DOHH2 (cell line): ENCODE measurements around the gene TNFSF9.

Source experiments
- H3F3A ChIP-seq: fragments of 200-600 bp; sonication (generic), shearing (Covaris generic); 2 replicates; pipeline ENCODE4 v1.6.0; 2016; ENCODE audit warnings: antibody characterized with exemption, mild to moderate bottlenecking; ENCODE audit not compliant: control insufficient read depth, insufficient read depth
- H3K27ac ChIP-seq: fragments of 200-600 bp; sonication (generic); 2 replicates; pipeline ENCODE4 v1.5.1; 2014; ENCODE audit warnings: low read depth, mild to moderate bottlenecking, low read length, moderate library complexity
- H3K27me3 ChIP-seq: fragments of 200-600 bp; sonication (generic); 2 replicates; pipeline ENCODE4 v1.6.1; 2014; ENCODE audit warnings: mild to moderate bottlenecking, low read length, mixed read lengths; ENCODE audit not compliant: control insufficient read depth
- H3K36me3 ChIP-seq: fragments of 200-600 bp; sonication (generic); 2 replicates; pipeline ENCODE4 v1.6.1; 2014; ENCODE audit warnings: mild to moderate bottlenecking, low read length, moderate library complexity, mixed read lengths; ENCODE audit not compliant: control insufficient read depth
- H3K4me1 ChIP-seq: fragments of 200-600 bp; sonication (generic); 2 replicates; pipeline ENCODE4 v1.6.1; 2014; ENCODE audit warnings: mild to moderate bottlenecking, low read length, mixed read lengths; ENCODE audit not compliant: control insufficient read depth
- H3K4me2 ChIP-seq: fragments of 200-600 bp; sonication (generic); 2 replicates; pipeline ENCODE4 v1.6.0; 2014; ENCODE audit warnings: mild to moderate bottlenecking, low read length, moderate library complexity
- H3K4me3 ChIP-seq: fragments of 200-600 bp; sonication (generic); 2 replicates; pipeline ENCODE4 v1.5.1; 2014; ENCODE audit warnings: mild to moderate bottlenecking, low read length, mixed read lengths
- H3K79me2 ChIP-seq: fragments of 200-600 bp; sonication (generic); 2 replicates; pipeline ENCODE4 v1.6.1; 2014; ENCODE audit warnings: mild to moderate bottlenecking, low read length, mixed read lengths; ENCODE audit not compliant: control insufficient read depth
- H3K9me2 ChIP-seq: fragments of 200-600 bp; sonication (generic); replicated peaks from 2 replicates; pipeline ENCODE4 v1.6.1; 2014; ENCODE audit warnings: mild to moderate bottlenecking, low read length, mixed read lengths; ENCODE audit not compliant: control insufficient read depth
- H3K9me3 ChIP-seq: fragments of 200-600 bp; sonication (generic); 2 replicates; pipeline ENCODE4 v1.6.1; 2014; ENCODE audit warnings: antibody characterized with exemption, low read length, mixed read lengths; ENCODE audit not compliant: control insufficient read depth, insufficient read depth
- H4K20me1 ChIP-seq: fragments of 200-600 bp; sonication (generic); 2 replicates; pipeline ENCODE4 v1.6.0; 2014; ENCODE audit warnings: low read depth, mild to moderate bottlenecking, antibody characterized with exemption, low read length, moderate library complexity; ENCODE audit not compliant: control insufficient read depth, insufficient read depth
- CTCF ChIP-seq: fragments of 200-600 bp; sonication (generic); IDR thresholded peaks from one replicate; pipeline ENCODE4 v1.5.1; 2014; ENCODE audit warnings: antibody characterized with exemption, mild to moderate bottlenecking, low read depth, low read length; ENCODE audit not compliant: poor library complexity, severe bottlenecking
- EZH2phosphoT487 ChIP-seq: fragments of 200-600 bp; sonication (generic); IDR thresholded peaks from 2 replicates; pipeline ENCODE4 v1.6.1; 2017; ENCODE audit warnings: borderline replicate concordance, mild to moderate bottlenecking, antibody characterized with exemption, low read length, moderate library complexity, mixed read lengths

Gene TNFSF9

GRCh38 chr19:6514926-6515544 is 15.8 kb upstream of the TNFSF9 start:
- H3K4me1 ChIP-seq = peaks cover 32% of the 10 kb centered on the region
- no peak overlapping the region for H3K27ac ChIP-seq
- H3K9me2 ChIP-seq = no peaks in the 10 kb centered on the region
- H3K36me3 ChIP-seq = no peaks in the 10 kb centered on the region
- H3K9me3 ChIP-seq = no peaks in the 10 kb centered on the region
- no peak overlapping the region for H3K4me3 ChIP-seq
- H3K27me3 ChIP-seq = no peaks in the 10 kb centered on the region
- H4K20me1 ChIP-seq = no peaks in the 10 kb centered on the region
- TF ChIP-seq CTCF (no peak), EZH2phosphoT487 (no peak)
- H3F3A ChIP-seq = peaks cover 12% of the 10 kb centered on the region
- no peak overlapping the region for H3K4me2 ChIP-seq
- H3K79me2 ChIP-seq = no peaks in the 10 kb centered on the region

GRCh38 chr19:6516018-6516658 is 14.7 kb upstream of the TNFSF9 start:
- Histone ChIP-seq H3F3A (peaks cover 17% of the 10 kb centered on the region), H3K9me3 (no peaks in the 10 kb centered on the region), H4K20me1 (no peaks in the 10 kb centered on the region), H3K27ac (peak overlapping the region; percentile 34), H3K36me3 (no peaks in the 10 kb centered on the region), H3K27me3 (no peaks in the 10 kb centered on the region), H3K79me2 (no peaks in the 10 kb centered on the region), H3K4me3 (peak overlapping the region; percentile 78), H3K9me2 (no peaks in the 10 kb centered on the region), H3K4me2 (peak overlapping the region; percentile 91), H3K4me1 (peaks cover 43% of the 10 kb centered on the region)
- TF ChIP-seq CTCF = no peak
- TF ChIP-seq EZH2phosphoT487 = no peak

- Histone ChIP-seq H3K36me3 (no peaks in the 10 kb centered on the region), H3K9me3 (no peaks in the 10 kb centered on the region), H3K4me1 (peaks cover 49% of the 10 kb centered on the region), H3K79me2 (no peaks in the 10 kb centered on the region), H3K4me2 (peak overlapping the region; percentile 91), H3F3A (peaks cover 22% of the 10 kb centered on the region), H4K20me1 (no peaks in the 10 kb centered on the region), H3K27ac (peak overlapping the region; percentile 34), H3K4me3 (peak overlapping the region; percentile 78), H3K27me3 (no peaks in the 10 kb centered on the region), H3K9me2 (no peaks in the 10 kb centered on the region)
- TF ChIP-seq CTCF (peak; percentile 99), EZH2phosphoT487 (no peak)
These were observed 14.1 kb upstream of the TNFSF9 start for GRCh38 chr19:6516659-6517291.
